ENCODE data around the gene KCNK18.

DNA sequence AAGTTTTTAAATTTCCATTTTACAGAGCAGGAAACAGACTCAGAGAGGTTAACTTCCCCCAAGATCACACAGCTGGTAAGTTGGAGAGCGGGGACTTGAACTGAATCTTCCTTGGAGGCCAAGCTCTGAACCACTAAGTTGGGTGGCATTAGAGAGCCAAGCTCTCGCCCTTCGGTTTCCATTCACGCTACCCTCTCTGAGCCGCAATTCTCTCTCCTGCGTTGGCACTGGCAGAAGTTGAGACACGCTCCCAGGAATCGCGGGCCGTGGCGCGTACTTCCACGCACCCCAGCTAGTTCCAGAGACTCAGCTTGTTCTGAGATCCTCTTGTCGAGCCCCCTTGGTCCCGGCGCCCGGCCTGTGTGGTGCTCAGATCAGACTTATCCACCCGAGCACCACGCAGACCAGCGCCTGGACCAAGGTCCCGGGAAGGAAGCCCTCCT, 29.9 kb upstream of the KCNK18 start:
- no peak for TF ChIP-seq CTCF (IDR thresholded peaks at IDR 0.05)
- no peak for TF ChIP-seq EP300 (IDR thresholded peaks at IDR 0.05)
- TF ChIP-seq POLR2A (IDR thresholded peaks at IDR 0.05), result no peak
